KMS-11 (cell line): ENCODE results near the gene ZNF471.

ENCODE experiments used
- H2AFZ ChIP-seq: fragments of 200-600 bp; sonication (generic); 2 replicates; pipeline ENCODE4 v1.6.1; 2016; ENCODE audit warnings: antibody characterized with exemption, mixed run types, low read depth
- H3K27ac ChIP-seq: fragments of 200-600 bp; sonication (generic); 2 replicates; pipeline ENCODE4 v1.6.1; 2016; ENCODE audit warnings: mild to moderate bottlenecking, mixed run types
- H3K27me3 ChIP-seq: fragments of 200-600 bp; sonication (generic); 2 replicates; pipeline ENCODE4 v1.6.1; 2017; ENCODE audit warnings: mild to moderate bottlenecking, low read depth, mixed run types, moderate library complexity; ENCODE audit not compliant: insufficient read depth
- H3K36me3 ChIP-seq: fragments of 200-600 bp; sonication (generic); 2 replicates; pipeline ENCODE4 v1.6.1; 2017; ENCODE audit warnings: mild to moderate bottlenecking, mixed run types; ENCODE audit not compliant: insufficient read depth
- H3K4me1 ChIP-seq: fragments of 200-600 bp; sonication (generic); 2 replicates; pipeline ENCODE4 v1.6.1; 2016; ENCODE audit warnings: mild to moderate bottlenecking, low read depth, mixed run types; ENCODE audit not compliant: poor library complexity, severe bottlenecking
- H3K4me2 ChIP-seq: fragments of 200-600 bp; sonication (generic); 2 replicates; pipeline ENCODE4 v1.7.0; 2016; ENCODE audit warnings: mild to moderate bottlenecking, mixed run types
- H3K4me3 ChIP-seq: fragments of 200-600 bp; sonication (generic); IDR thresholded peaks from 2 replicates; pipeline ENCODE4 v1.6.1; 2017; ENCODE audit warnings: low read depth, low read length, mixed read lengths; ENCODE audit not compliant: insufficient read depth
- H3K79me2 ChIP-seq: fragments of 200-600 bp; sonication (generic); 2 replicates; pipeline ENCODE4 v1.6.1; 2016; ENCODE audit warnings: low read depth, mixed run types; ENCODE audit not compliant: insufficient read depth
- H3K9ac ChIP-seq: fragments of 200-600 bp; sonication (generic); 2 replicates; pipeline ENCODE4 v1.6.1; 2016; ENCODE audit warnings: mild to moderate bottlenecking, mixed run types
- H4K20me1 ChIP-seq: fragments of 200-600 bp; sonication (generic); 2 replicates; pipeline ENCODE4 v1.6.1; 2016; ENCODE audit warnings: mild to moderate bottlenecking, mixed run types; ENCODE audit not compliant: insufficient read depth
- CTCF ChIP-seq: fragments of 200-600 bp; sonication (generic); conservative IDR thresholded peaks from 2 replicates; pipeline ENCODE4 v1.6.1; 2017; ENCODE audit warnings: low read depth, mild to moderate bottlenecking, antibody characterized with exemption, low read length, moderate library complexity, mixed read lengths

ZNF471 gene

GRCh38 chr19:56543776-56544175 lies 36.1 kb downstream of the ZNF471 start:
- Histone ChIP-seq H3K27ac (no peak overlapping the region), H3K4me2 (no peak overlapping the region), H2AFZ (no peak overlapping the region), H3K4me1 (no peaks in the 10 kb centered on the region), H3K36me3 (peaks cover 4% of the 10 kb centered on the region; the same call in 1 of the 2 replicates), H4K20me1 (no peaks in the 10 kb centered on the region), H3K4me3 (no peak overlapping the region), H3K79me2 (no peaks in the 10 kb centered on the region), H3K9ac (no peak overlapping the region), H3K27me3 (no peaks in the 10 kb centered on the region)
- no peak for TF ChIP-seq CTCF

- Histone ChIP-seq H3K4me2 (no peak overlapping the region), H4K20me1 (no peaks in the 10 kb centered on the region), H3K27ac (no peak overlapping the region), H3K36me3 (peaks cover 22% of the 10 kb centered on the region; the same call in 1 of the 2 replicates), H3K27me3 (no peaks in the 10 kb centered on the region), H2AFZ (no peak overlapping the region), H3K9ac (no peak overlapping the region), H3K4me3 (no peak overlapping the region), H3K79me2 (no peaks in the 10 kb centered on the region), H3K4me1 (no peaks in the 10 kb centered on the region)
- TF ChIP-seq CTCF: no peak
These were observed 39.9 kb downstream of the ZNF471 start for GRCh38 chr19:56547535-56547934.

GRCh38 chr19:56554272-56554869 lies 46.7 kb downstream of the ZNF471 start:
- Histone ChIP-seq H3K27ac (no peak overlapping the region), H3K4me1 (no peaks in the 10 kb centered on the region), H3K36me3 (0 out of 2 replicates have a peak, but pooled peaks cover 14% of the 10 kb centered on the region), H4K20me1 (no peaks in the 10 kb centered on the region), H2AFZ (no peak overlapping the region), H3K79me2 (no peaks in the 10 kb centered on the region), H3K9ac (no peak overlapping the region), H3K4me3 (no peak overlapping the region), H3K4me2 (no peak overlapping the region), H3K27me3 (no peaks in the 10 kb centered on the region)
- TF ChIP-seq CTCF: no peak

GRCh38 chr19:56562766-56563165 lies 55.1 kb downstream of the ZNF471 start:
- H4K20me1 ChIP-seq: no peaks in the 10 kb centered on the region
- TF ChIP-seq CTCF: no peak
- H3K27ac ChIP-seq: no peak overlapping the region
- H3K4me2 ChIP-seq: no peak overlapping the region
- H3K36me3 ChIP-seq: no peaks in the 10 kb centered on the region
- H3K79me2 ChIP-seq: no peaks in the 10 kb centered on the region
- H3K4me3 ChIP-seq: no peak overlapping the region
- H3K9ac ChIP-seq: no peak overlapping the region
- H3K27me3 ChIP-seq: no peaks in the 10 kb centered on the region
- H3K4me1 ChIP-seq: no peaks in the 10 kb centered on the region
- no peak overlapping the region for H2AFZ ChIP-seq
